CD4-positive, alpha-beta T cell (primary cell): ENCODE data around the gene SEPTIN10. TPM values are rescaled to one million over a fixed set of nuclear protein-coding genes. Genes with fewer than 3 reads are reported as not detected.

Source experiments
- ATAC-seq: fragments of 200-7000 bp; cut with Tn5 transposase; one replicate; pipeline ENCODE4 v1.10.0; 2022; ENCODE audit warnings: mild to moderate bottlenecking; ENCODE audit not compliant: poor library complexity
- CTCF ChIA-PET: fragments of 350-600 bp; sonication (Branson Sonifier 250); formaldehyde crosslinking; loops from one replicate; lab custom pipeline; 2021; ENCODE audit warnings: antibody characterized with exemption, inconsistent platforms; lab: Charles Lee
- POLR2A ChIA-PET: fragments of 350-600 bp; sonication (Branson Sonifier 250); formaldehyde crosslinking; loops from one replicate; lab custom pipeline; 2021; ENCODE audit warnings: antibody characterized with exemption, inconsistent platforms; lab: Charles Lee
- DNase-seq, 14 experiments: peaks; one replicate each; pipeline ENCODE4 v3.0.0-alpha.2; 2013 to 2020; ENCODE audit warnings: mixed read lengths in 2 of 14
- H3K27ac ChIP-seq, 2 donors: one replicate each; pipeline versions ENCODE4 v1.5.1 to v1.7.0; 2013; ENCODE audit warnings: low read length in 2 of 2, low read depth in 1 of 2, mild to moderate bottlenecking in 1 of 2
- H3K27me3 ChIP-seq, 2 experiments: 1 replicate in 1 of 2; 2 replicates in 1 of 2; pipeline versions ENCODE4 v1.6.1 to v1.7.0; 2013; ENCODE audit warnings: low read length in 2 of 2, control low read depth in 1 of 2, mild to moderate bottlenecking in 1 of 2, moderate library complexity in 1 of 2; ENCODE audit not compliant: insufficient read depth in 2 of 2, control insufficient read depth in 1 of 2
- H3K36me3 ChIP-seq: one replicate; pipeline ENCODE4 v1.6.1; 2013; ENCODE audit warnings: low read length, control low read depth; ENCODE audit not compliant: insufficient read depth
- H3K4me1 ChIP-seq: one replicate; pipeline ENCODE4 v1.6.1; 2013; ENCODE audit warnings: low read length, control low read depth; ENCODE audit not compliant: insufficient read depth
- H3K4me3 ChIP-seq: one replicate; pipeline ENCODE4 v1.5.1; 2013; ENCODE audit warnings: mild to moderate bottlenecking, low read length, moderate library complexity
- H3K9me3 ChIP-seq, 2 experiments: 1 replicate in 1 of 2; 2 replicates in 1 of 2; pipeline versions ENCODE4 v1.6.1 to v1.7.0; 2013; ENCODE audit warnings: low read length in 2 of 2, mild to moderate bottlenecking in 2 of 2, control low read depth in 1 of 2, moderate library complexity in 1 of 2; ENCODE audit not compliant: control insufficient read depth in 1 of 2, insufficient read depth in 1 of 2
- H3K27ac Mint-ChIP-seq: one replicate; pipeline ENCODE4 v1.8.0; 2020; ENCODE audit warnings: mixed read lengths
- H3K27me3 Mint-ChIP-seq: one replicate; pipeline ENCODE4 v1.8.0; 2021; ENCODE audit warnings: mixed read lengths
- H3K36me3 Mint-ChIP-seq: one replicate; pipeline ENCODE4 v1.8.0; 2021; ENCODE audit warnings: low read depth, mixed read lengths
- H3K4me1 Mint-ChIP-seq: one replicate; pipeline ENCODE4 v1.8.0; 2021; ENCODE audit warnings: low read depth, mixed read lengths
- H3K4me3 Mint-ChIP-seq: one replicate; pipeline ENCODE4 v1.8.0; 2020; ENCODE audit warnings: mild to moderate bottlenecking, mixed read lengths
- H3K9me3 Mint-ChIP-seq: one replicate; pipeline ENCODE4 v1.8.0; 2020; ENCODE audit warnings: mixed read lengths
- intact Hi-C, 2 experiments: fragments of 100-400 bp; cut with DNase I in 1 of 2; cut with micrococcal nuclease in 1 of 2; formaldehyde crosslinking; loops; one replicate each; pipeline versions ENCODE4 v1.15.1 to v1.9.0; 2023 to 2025; cut with DNase I, micrococcal nuclease
- polyA plus RNA-seq, 2 donors: library from polyadenylated mRNA; unstranded; fragments of 120-200 nt; gene quantifications; one replicate each; pipeline ENCODE4 v1.2.1, GENCODE V29; 2013
- total RNA-seq, 174 experiments: library from RNA in 2 of 174; stranded (reverse) in 2 of 174; gene quantifications; one replicate each; pipeline ENCODE4 v1.2.3 and lab custom pipeline; 2021 to 2026
- TF ChIP-seq, protein P1 (sequence below): fragments of 200-600 bp; IDR thresholded peaks from one replicate; pipeline ENCODE4 v1.8.0; 2022; ENCODE audit warnings: antibody characterized with exemption, mild to moderate bottlenecking

Gene SEPTIN10
- 1 to 10 TPM; 2.0 to 2.6 TPM for total RNA-seq
- 1.5 TPM for polyA plus RNA-seq (2013, experiment 1 of 2)
- polyA plus RNA-seq (2013, experiment 2 of 2): 3.0 TPM
- total RNA-seq (lab: John Stamatoyannopoulos, UW): 0.57 to 8.4 (median 3.5) reads per million in 172 experiments

DNA sequence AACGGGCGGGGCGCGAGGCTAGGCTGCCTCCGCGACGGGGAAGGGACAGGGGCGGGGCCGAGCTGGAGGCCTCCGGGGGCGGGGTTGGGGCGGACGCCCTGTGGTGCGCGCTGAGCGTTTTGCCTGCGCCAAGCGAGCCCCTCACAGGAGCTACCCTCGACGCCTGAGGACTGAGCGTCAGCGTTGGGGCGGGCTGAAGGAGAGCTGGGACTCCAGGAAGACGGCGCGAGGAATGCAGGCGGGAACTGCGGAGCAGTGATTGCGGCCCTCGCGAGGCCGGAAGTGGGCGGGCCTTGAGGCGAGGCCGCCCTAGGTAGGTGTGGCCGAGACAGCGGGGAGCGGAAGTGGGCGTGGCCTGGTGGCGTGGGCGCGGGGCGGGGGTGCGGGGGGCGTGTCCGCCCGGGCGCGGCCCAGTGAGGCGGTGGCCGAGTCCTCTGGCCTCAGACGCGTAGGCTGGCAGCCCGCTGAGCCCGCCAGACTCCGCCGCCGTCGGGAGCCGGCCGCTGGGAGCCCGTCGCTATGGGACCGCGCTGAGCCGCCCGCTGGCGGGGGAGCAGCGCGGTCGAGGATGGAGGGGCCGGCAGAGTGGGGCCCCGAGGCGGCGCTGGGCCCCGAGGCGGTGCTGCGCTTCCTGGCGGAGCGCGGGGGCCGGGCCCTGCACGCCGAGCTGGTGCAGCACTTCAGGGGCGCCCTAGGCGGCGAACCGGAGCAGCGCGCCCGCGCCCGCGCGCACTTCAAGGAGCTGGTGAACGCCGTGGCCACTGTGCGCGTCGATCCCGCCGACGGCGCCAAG is at the start of gene SEPTIN10, which contains the start of gene SOWAHC:
SEPTIN10 (minus strand) TSS at position 45 of the 793 bp plus-strand sequence. CDS start 139 bp downstream, outside the sequence.
SOWAHC (plus strand) TSS at position 443 of the 793 bp plus-strand sequence; CDS start at position 569, 126 bp downstream.
- peaks cover 14% of the 10 kb centered on the region for H3K4me1 ChIP-seq
- peaks cover 29 to 74% of the 10 kb centered on the region in 2 experiments for H3K27me3 ChIP-seq
- Mint-ChIP-seq H3K9me3 (no peaks in the 10 kb centered on the region), H3K4me1 (peaks cover 27% of the 10 kb centered on the region), H3K27me3 (peaks cover 84% of the 10 kb centered on the region), H3K27ac (peak within 1 kb of the TSS; percentile 79), H3K36me3 (no peaks in the 10 kb centered on the region), H3K4me3 (peak within 1 kb of the TSS; percentile 94)
- no peak within 1 kb of the TSS for H3K27ac ChIP-seq
- TF ChIP-seq, protein P1, sequence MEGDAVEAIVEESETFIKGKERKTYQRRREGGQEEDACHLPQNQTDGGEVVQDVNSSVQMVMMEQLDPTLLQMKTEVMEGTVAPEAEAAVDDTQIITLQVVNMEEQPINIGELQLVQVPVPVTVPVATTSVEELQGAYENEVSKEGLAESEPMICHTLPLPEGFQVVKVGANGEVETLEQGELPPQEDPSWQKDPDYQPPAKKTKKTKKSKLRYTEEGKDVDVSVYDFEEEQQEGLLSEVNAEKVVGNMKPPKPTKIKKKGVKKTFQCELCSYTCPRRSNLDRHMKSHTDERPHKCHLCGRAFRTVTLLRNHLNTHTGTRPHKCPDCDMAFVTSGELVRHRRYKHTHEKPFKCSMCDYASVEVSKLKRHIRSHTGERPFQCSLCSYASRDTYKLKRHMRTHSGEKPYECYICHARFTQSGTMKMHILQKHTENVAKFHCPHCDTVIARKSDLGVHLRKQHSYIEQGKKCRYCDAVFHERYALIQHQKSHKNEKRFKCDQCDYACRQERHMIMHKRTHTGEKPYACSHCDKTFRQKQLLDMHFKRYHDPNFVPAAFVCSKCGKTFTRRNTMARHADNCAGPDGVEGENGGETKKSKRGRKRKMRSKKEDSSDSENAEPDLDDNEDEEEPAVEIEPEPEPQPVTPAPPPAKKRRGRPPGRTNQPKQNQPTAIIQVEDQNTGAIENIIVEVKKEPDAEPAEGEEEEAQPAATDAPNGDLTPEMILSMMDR: no peak
- ChIA-PET POLR2A (interaction anchor here (1.1 kb wide), 2 partner anchors 17 to 68 kb away, joined by 3 to 4 read pairs; no protein-coding TSS in a partner anchor), CTCF (no interaction called here)
- H3K36me3 ChIP-seq: no peaks in the 10 kb centered on the region
- peaks cover 0 to 26% of the 10 kb centered on the region in 2 experiments for H3K9me3 ChIP-seq
- intact Hi-C loops: loop anchor here in 1 of 2 experiments (10.0 kb wide), 1 partner anchor 899 kb away; the partner anchor contains the start of gene RANBP2
- ATAC-seq: peak; percentile 89
- peak; percentile 57 to 88 (median 74) for DNase-seq
- H3K4me3 ChIP-seq: peak within 1 kb of the TSS; percentile 50

DNA sequence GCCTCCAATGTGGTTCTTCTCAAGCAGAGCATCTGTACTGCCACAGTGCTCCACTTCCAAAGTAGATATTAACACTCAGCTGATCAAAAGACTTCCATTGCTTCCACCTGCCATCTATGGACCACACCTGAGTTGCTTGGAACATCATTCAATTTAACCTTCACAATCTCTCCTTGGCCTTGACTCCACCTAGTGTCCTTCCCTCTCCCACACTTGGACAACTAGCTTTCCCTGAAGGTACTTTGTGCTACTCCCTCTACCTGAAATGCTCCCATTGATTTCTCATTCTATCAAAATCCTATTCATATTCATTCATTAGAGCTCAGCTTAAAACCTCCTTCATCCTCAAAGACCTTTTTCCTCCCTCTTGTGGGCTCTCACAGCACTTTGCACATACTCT is 49.1 kb upstream of the SEPTIN10 start:
- Histone ChIP-seq H3K36me3 (no peaks in the 10 kb centered on the region), H3K27ac (no peak overlapping the region), H3K27me3 (peaks cover 0 to 4% of the 10 kb centered on the region in 2 experiments), H3K4me1 (no peaks in the 10 kb centered on the region), H3K9me3 (peaks cover 0 to 5% of the 10 kb centered on the region in 2 experiments), H3K4me3 (no peak overlapping the region)
- intact Hi-C loops: no loop called here
- Mint-ChIP-seq H3K9me3 (no peaks in the 10 kb centered on the region), H3K27ac (no peak overlapping the region), H3K27me3 (peaks cover 11% of the 10 kb centered on the region), H3K36me3 (no peaks in the 10 kb centered on the region), H3K4me1 (no peaks in the 10 kb centered on the region), H3K4me3 (no peak overlapping the region)
- DNase-seq: no peak
- no peak for ATAC-seq
- ChIA-PET POLR2A (no interaction called here), CTCF (no interaction called here)
- TF ChIP-seq, protein P1: no peak

GRCh38 chr2:109660046-109660860 is 46.5 kb upstream of the SEPTIN10 start:
- H3K36me3 ChIP-seq: no peaks in the 10 kb centered on the region
- H3K4me1 Mint-ChIP-seq: no peaks in the 10 kb centered on the region
- no peaks in the 10 kb centered on the region for H3K36me3 Mint-ChIP-seq
- H3K4me3 Mint-ChIP-seq: no peak overlapping the region
- ATAC-seq: no peak
- H3K4me3 ChIP-seq: no peak overlapping the region
- H3K9me3 Mint-ChIP-seq: no peaks in the 10 kb centered on the region
- H3K27me3 ChIP-seq: peaks cover 0 to 4% of the 10 kb centered on the region in 2 experiments
- CTCF ChIA-PET: no interaction called here
- POLR2A ChIA-PET: no interaction called here
- no peak for DNase-seq
- no peak overlapping the region for H3K27ac ChIP-seq
- no peaks in the 10 kb centered on the region for H3K4me1 ChIP-seq
- TF ChIP-seq, protein P1: no peak
- intact Hi-C loops: no loop called here
- no peak overlapping the region for H3K27ac Mint-ChIP-seq
- peaks cover 9% of the 10 kb centered on the region for H3K27me3 Mint-ChIP-seq
- peaks cover 0 to 5% of the 10 kb centered on the region in 2 experiments for H3K9me3 ChIP-seq
